Activated T-helper 1 cell treated with anti-CD3 and anti-CD28 coated beads, Interleukin-12 subunit alpha, Interleukin-12 subunit beta, Interleukin-2, Interleukin-4 antibody, amounts not matched to agents 30 ng/mL and 10 ng/mL and 1 ng/mL, durations not matched to agents 14 hours and 24 hours and 36 hours (primary cell): ENCODE results near the gene NUP210. TPM values are rescaled to one million over a fixed set of nuclear protein-coding genes. Genes with fewer than 3 reads are reported as not detected.
"Not testable (repeated sequence)": the region's sequence is repeated elsewhere in the genome, so short reads cannot be mapped to it uniquely, and the experiment has no call there.

Experiments
- DNase-seq: peaks from one replicate; pipeline ENCODE4 v3.0.0; 2021; ENCODE audit warnings: low spot score
- H3K27ac Mint-ChIP-seq: one replicate; pipeline ENCODE4 v1.8.0; 2021; ENCODE audit warnings: mild to moderate bottlenecking, mixed read lengths
- H3K27me3 Mint-ChIP-seq: one replicate; pipeline ENCODE4 v1.8.0; 2022; ENCODE audit warnings: mild to moderate bottlenecking, moderate library complexity, mixed read lengths; ENCODE audit not compliant: insufficient read depth
- H3K36me3 Mint-ChIP-seq: one replicate; pipeline ENCODE4 v1.8.0; 2021; ENCODE audit warnings: low read depth, mixed read lengths
- H3K4me1 Mint-ChIP-seq: one replicate; pipeline ENCODE4 v1.8.0; 2021; ENCODE audit warnings: low read depth, mixed read lengths
- H3K4me3 Mint-ChIP-seq: one replicate; pipeline ENCODE4 v1.8.0; 2021; ENCODE audit warnings: mild to moderate bottlenecking, moderate library complexity, mixed read lengths
- H3K9me3 Mint-ChIP-seq: one replicate; pipeline ENCODE4 v1.8.0; 2021; ENCODE audit warnings: mixed read lengths
- intact Hi-C: fragments of 100-400 bp; cut with micrococcal nuclease; formaldehyde crosslinking; loops from one replicate; pipeline ENCODE4 v1.15.1; 2024
- total RNA-seq: library from RNA; stranded (reverse); gene quantifications from 2 replicates; pipeline ENCODE4 v1.2.3, GENCODE V29; 2022

Gene NUP210
- total RNA-seq, 1 donor from 2014 or later = 152 TPM

GRCh38 chr3:13452490-13453335 is 32.6 kb upstream of the NUP210 start:
- peak overlapping the region; percentile 3 for H3K27ac Mint-ChIP-seq
- no peaks in the 10 kb centered on the region for H3K36me3 Mint-ChIP-seq
- no peaks in the 10 kb centered on the region for H3K27me3 Mint-ChIP-seq
- intact Hi-C loops = loop anchor here (1.0 kb wide), 3 partner anchors 61 to 360 kb away; no protein-coding TSS in a partner anchor
- peaks cover 17% of the 10 kb centered on the region for H3K4me1 Mint-ChIP-seq
- H3K4me3 Mint-ChIP-seq = peak overlapping the region; percentile 91
- no peaks in the 10 kb centered on the region for H3K9me3 Mint-ChIP-seq
- DNase-seq = peak; percentile 16

- no peak for DNase-seq
- Mint-ChIP-seq H3K4me1 (peaks cover 17% of the 10 kb centered on the region), H3K27ac (peak overlapping the region; percentile 91), H3K36me3 (no peaks in the 10 kb centered on the region), H3K27me3 (no peaks in the 10 kb centered on the region), H3K4me3 (peak overlapping the region; percentile 91), H3K9me3 (no peaks in the 10 kb centered on the region)
- intact Hi-C loops = loop anchor here (1.0 to 2.0 kb wide), 4 partner anchors 29 to 640 kb away; partner anchors contain the start of gene HDAC11
These were observed 31.2 kb upstream of the NUP210 start for GRCh38 chr3:13451301-13451673.

- H3K27me3 Mint-ChIP-seq, DNase-seq, H3K36me3 Mint-ChIP-seq, H3K27ac Mint-ChIP-seq, intact Hi-C loops, H3K4me3 Mint-ChIP-seq, H3K4me1 Mint-ChIP-seq, H3K9me3 Mint-ChIP-seq: not testable (repeated sequence)
These were observed 22.8 kb upstream of the NUP210 start for GRCh38 chr3:13442882-13443281.

- no peaks in the 10 kb centered on the region for H3K9me3 Mint-ChIP-seq
- intact Hi-C loops = no loop called here
- no peak overlapping the region for H3K27ac Mint-ChIP-seq
- DNase-seq = no peak
- H3K4me3 Mint-ChIP-seq = no peak overlapping the region
- no peaks in the 10 kb centered on the region for H3K36me3 Mint-ChIP-seq
- H3K27me3 Mint-ChIP-seq = peaks cover 15% of the 10 kb centered on the region
- H3K4me1 Mint-ChIP-seq = no peaks in the 10 kb centered on the region
These were observed 20.2 kb upstream of the NUP210 start for GRCh38 chr3:13440204-13440817.

- H3K36me3 Mint-ChIP-seq, intact Hi-C loops, DNase-seq, H3K4me1 Mint-ChIP-seq, H3K9me3 Mint-ChIP-seq, H3K27ac Mint-ChIP-seq, H3K4me3 Mint-ChIP-seq: not testable (repeated sequence)
- H3K27me3 Mint-ChIP-seq = peaks cover 18% of the 10 kb centered on the region
These were observed 16.1 kb upstream of the NUP210 start for GRCh38 chr3:13436213-13436612.

GRCh38 chr3:13433912-13434311 is 13.8 kb upstream of the NUP210 start:
- Mint-ChIP-seq H3K4me1 (no peaks in the 10 kb centered on the region), H3K27ac (no peak overlapping the region), H3K4me3 (no peak overlapping the region), H3K36me3 (peaks cover 2% of the 10 kb centered on the region), H3K9me3 (no peaks in the 10 kb centered on the region), H3K27me3 (peaks cover 18% of the 10 kb centered on the region)
- intact Hi-C loops = no loop called here
- no peak for DNase-seq

GRCh38 chr3:13432093-13432492 is 12.0 kb upstream of the NUP210 start:
- Mint-ChIP-seq H3K4me3 (no peak overlapping the region), H3K4me1 (peaks cover 10% of the 10 kb centered on the region), H3K27ac (no peak overlapping the region), H3K27me3 (peaks cover 15% of the 10 kb centered on the region), H3K9me3 (no peaks in the 10 kb centered on the region), H3K36me3 (peaks cover 6% of the 10 kb centered on the region)
- intact Hi-C loops = no loop called here
- no peak for DNase-seq

GRCh38 chr3:13430411-13430875 is 10.3 kb upstream of the NUP210 start:
- H3K4me3 Mint-ChIP-seq, H3K27ac Mint-ChIP-seq, H3K9me3 Mint-ChIP-seq, DNase-seq, H3K27me3 Mint-ChIP-seq, H3K36me3 Mint-ChIP-seq, intact Hi-C loops: not testable (repeated sequence)
- H3K4me1 Mint-ChIP-seq = peaks cover 17% of the 10 kb centered on the region

GRCh38 chr3:13429631-13430291 is 9.6 kb upstream of the NUP210 start:
- peaks cover 24% of the 10 kb centered on the region for H3K4me1 Mint-ChIP-seq
- H3K36me3 Mint-ChIP-seq = peaks cover 6% of the 10 kb centered on the region
- H3K9me3 Mint-ChIP-seq = no peaks in the 10 kb centered on the region
- intact Hi-C loops = loop anchor here (10.0 kb wide), 3 partner anchors 465 to 1785 kb away; partner anchors contain the start of genes LSM3, VGLL4 and XPC
- no peak for DNase-seq
- H3K27me3 Mint-ChIP-seq = peaks cover 4% of the 10 kb centered on the region
- H3K27ac Mint-ChIP-seq = no peak overlapping the region
- no peak overlapping the region for H3K4me3 Mint-ChIP-seq

GRCh38 chr3:13428678-13429077 is 8.6 kb upstream of the NUP210 start:
- not testable (repeated sequence) for H3K36me3 Mint-ChIP-seq, H3K9me3 Mint-ChIP-seq, DNase-seq, H3K27me3 Mint-ChIP-seq
- peak overlapping the region; percentile 7 for H3K4me3 Mint-ChIP-seq
- H3K4me1 Mint-ChIP-seq = peaks cover 33% of the 10 kb centered on the region
- intact Hi-C loops = loop anchor here (10.0 kb wide), 3 partner anchors 466 to 1784 kb away; partner anchors contain the start of genes LSM3, VGLL4 and XPC
- peak overlapping the region; percentile 79 for H3K27ac Mint-ChIP-seq

- Mint-ChIP-seq H3K4me3 (peak overlapping the region; percentile 38), H3K27me3 (no peaks in the 10 kb centered on the region), H3K9me3 (no peaks in the 10 kb centered on the region), H3K36me3 (peaks cover 6% of the 10 kb centered on the region), H3K27ac (peak overlapping the region; percentile 79), H3K4me1 (peaks cover 33% of the 10 kb centered on the region)
- DNase-seq = no peak
- intact Hi-C loops = loop anchor here (10.0 kb wide), 3 partner anchors 467 to 1783 kb away; partner anchors contain the start of genes LSM3, VGLL4 and XPC
These were observed 7.8 kb upstream of the NUP210 start for GRCh38 chr3:13427662-13428603.

GRCh38 chr3:13426591-13426990 is 6.5 kb upstream of the NUP210 start:
- Mint-ChIP-seq H3K27ac (no peak overlapping the region), H3K9me3 (no peaks in the 10 kb centered on the region), H3K4me1 (peaks cover 42% of the 10 kb centered on the region), H3K36me3 (peaks cover 6% of the 10 kb centered on the region), H3K4me3 (no peak overlapping the region), H3K27me3 (no peaks in the 10 kb centered on the region)
- no peak for DNase-seq
- intact Hi-C loops = loop anchor here (10.0 kb wide), 3 partner anchors 468 to 1782 kb away; partner anchors contain the start of genes LSM3, VGLL4 and XPC
